ENCODE data around the gene ANKLE1.

DNA sequence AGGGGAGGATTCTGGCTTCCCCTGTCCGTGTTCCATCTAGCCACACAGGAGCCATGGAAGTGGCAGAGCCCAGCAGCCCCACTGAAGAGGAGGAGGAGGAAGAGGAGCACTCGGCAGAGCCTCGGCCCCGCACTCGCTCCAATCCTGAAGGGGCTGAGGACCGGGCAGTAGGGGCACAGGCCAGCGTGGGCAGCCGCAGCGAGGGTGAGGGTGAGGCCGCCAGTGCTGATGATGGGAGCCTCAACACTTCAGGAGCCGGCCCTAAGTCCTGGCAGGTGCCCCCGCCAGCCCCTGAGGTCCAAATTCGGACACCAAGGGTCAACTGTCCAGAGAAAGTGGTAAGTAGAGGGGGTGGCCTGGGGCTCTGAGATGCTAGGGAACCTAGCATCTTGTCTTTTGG is 12.9 kb upstream of the ANKLE1 start:
- TF ChIP-seq CTCF (IDR thresholded peaks at IDR 0.05; ENCODE audit: extremely low read depth in 1 of 2, insufficient read depth in 1 of 2, low read depth in 1 of 2, low read length in 2 of 2) (no peak), GATA2 (IDR thresholded peaks at IDR 0.05; ENCODE audit: insufficient read depth, insufficient read length, low read depth, low read length) (no peak), EZH2 (IDR thresholded peaks at IDR 0.05; ENCODE audit: borderline replicate concordance, low read depth, low read length, severe bottlenecking) (no peak), MAX (IDR thresholded peaks at IDR 0.05; ENCODE audit: insufficient read depth, insufficient read length) (no peak), POLR2AphosphoS5 (IDR thresholded peaks at IDR 0.05; ENCODE audit: insufficient read depth, low read depth, low read length) (no peak), POLR2A (IDR thresholded peaks at IDR 0.05; ENCODE audit: low read depth, low read length) (no peak), JUN (IDR thresholded peaks at IDR 0.05; ENCODE audit: borderline replicate concordance, insufficient read depth, insufficient read length, low read depth) (no peak)
